ENCODE measurements around the gene APPL1. TPM values are rescaled to one million over a fixed set of nuclear protein-coding genes. Genes with fewer than 3 reads are reported as not detected.

APPL1 gene
- total and polyA plus RNA-seq, 2 of the 13 experiments (the other 11 are each of a cell fraction or from before 2014, with no cell fraction given), result 14.3 to 29.0 TPM

GRCh38 chr3:57227204-57227929 lies at the start of gene APPL1 (continued):
- TF ChIP-seq, protein P1, sequence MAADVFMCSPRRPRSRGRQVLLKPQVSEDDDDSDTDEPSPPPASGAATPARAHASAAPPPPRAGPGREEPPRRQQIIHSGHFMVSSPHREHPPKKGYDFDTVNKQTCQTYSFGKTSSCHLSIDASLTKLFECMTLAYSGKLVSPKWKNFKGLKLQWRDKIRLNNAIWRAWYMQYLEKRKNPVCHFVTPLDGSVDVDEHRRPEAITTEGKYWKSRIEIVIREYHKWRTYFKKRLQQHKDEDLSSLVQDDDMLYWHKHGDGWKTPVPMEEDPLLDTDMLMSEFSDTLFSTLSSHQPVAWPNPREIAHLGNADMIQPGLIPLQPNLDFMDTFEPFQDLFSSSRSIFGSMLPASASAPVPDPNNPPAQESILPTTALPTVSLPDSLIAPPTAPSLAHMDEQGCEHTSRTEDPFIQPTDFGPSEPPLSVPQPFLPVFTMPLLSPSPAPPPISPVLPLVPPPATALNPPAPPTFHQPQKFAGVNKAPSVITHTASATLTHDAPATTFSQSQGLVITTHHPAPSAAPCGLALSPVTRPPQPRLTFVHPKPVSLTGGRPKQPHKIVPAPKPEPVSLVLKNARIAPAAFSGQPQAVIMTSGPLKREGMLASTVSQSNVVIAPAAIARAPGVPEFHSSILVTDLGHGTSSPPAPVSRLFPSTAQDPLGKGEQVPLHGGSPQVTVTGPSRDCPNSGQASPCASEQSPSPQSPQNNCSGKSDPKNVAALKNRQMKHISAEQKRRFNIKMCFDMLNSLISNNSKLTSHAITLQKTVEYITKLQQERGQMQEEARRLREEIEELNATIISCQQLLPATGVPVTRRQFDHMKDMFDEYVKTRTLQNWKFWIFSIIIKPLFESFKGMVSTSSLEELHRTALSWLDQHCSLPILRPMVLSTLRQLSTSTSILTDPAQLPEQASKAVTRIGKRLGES (CRISPR knock-in tag; IDR thresholded peaks at IDR 0.05; ENCODE audit: borderline replicate concordance), result no peak
- TF ChIP-seq ZNF678 (CRISPR knock-in tag; IDR thresholded peaks at IDR 0.05) (0 out of 2 replicates have a peak, but pooled peaks have one; percentile 58), HOMEZ (CRISPR knock-in tag; IDR thresholded peaks at IDR 0.05; ENCODE audit: low read depth) (0 out of 2 replicates have a peak, but pooled peaks have one; percentile 35), ZSCAN21 (CRISPR knock-in tag; IDR thresholded peaks at IDR 0.05; ENCODE audit: borderline replicate concordance) (peak; percentile 84; the same call in 1 of the 2 replicates), NFKBIZ (CRISPR knock-in tag; IDR thresholded peaks at IDR 0.05) (peak; percentile 55; the same call in 1 of the 2 replicates), NR2F1 (CRISPR knock-in tag; IDR thresholded peaks at IDR 0.05) (0 out of 4 replicates have a peak, but pooled peaks of 1 of the 2 experiments have one; percentile 41), PAX8 (CRISPR knock-in tag; IDR thresholded peaks at IDR 0.05; ENCODE audit: borderline replicate concordance) (no peak), ZNF788 (CRISPR knock-in tag; IDR thresholded peaks at IDR 0.05; ENCODE audit: borderline replicate concordance) (peak; percentile 86), ZNF691 (CRISPR knock-in tag; IDR thresholded peaks at IDR 0.05; ENCODE audit: borderline replicate concordance, low read depth) (peak; percentile 79), HIVEP1 (CRISPR knock-in tag; IDR thresholded peaks at IDR 0.05) (peak; percentile 71; the same call in 1 of the 2 replicates), ZNF17 (CRISPR knock-in tag; IDR thresholded peaks at IDR 0.05) (no peak), ZNF329 (CRISPR knock-in tag; IDR thresholded peaks at IDR 0.05; ENCODE audit: low read depth) (no peak), CREB1 (IDR thresholded peaks at IDR 0.05) (0 out of 2 replicates have a peak, but pooled peaks have one; percentile 32), CREB1 (CRISPR knock-in tag; IDR thresholded peaks at IDR 0.05) (no peak), EZH2 (conservative IDR thresholded peaks at IDR 0.05; ENCODE audit: low read depth, low read length) (no peak), ZNF30 (CRISPR knock-in tag; IDR thresholded peaks at IDR 0.05) (0 out of 2 replicates have a peak, but pooled peaks have one; percentile 44)
- TF ChIP-seq, protein P2, sequence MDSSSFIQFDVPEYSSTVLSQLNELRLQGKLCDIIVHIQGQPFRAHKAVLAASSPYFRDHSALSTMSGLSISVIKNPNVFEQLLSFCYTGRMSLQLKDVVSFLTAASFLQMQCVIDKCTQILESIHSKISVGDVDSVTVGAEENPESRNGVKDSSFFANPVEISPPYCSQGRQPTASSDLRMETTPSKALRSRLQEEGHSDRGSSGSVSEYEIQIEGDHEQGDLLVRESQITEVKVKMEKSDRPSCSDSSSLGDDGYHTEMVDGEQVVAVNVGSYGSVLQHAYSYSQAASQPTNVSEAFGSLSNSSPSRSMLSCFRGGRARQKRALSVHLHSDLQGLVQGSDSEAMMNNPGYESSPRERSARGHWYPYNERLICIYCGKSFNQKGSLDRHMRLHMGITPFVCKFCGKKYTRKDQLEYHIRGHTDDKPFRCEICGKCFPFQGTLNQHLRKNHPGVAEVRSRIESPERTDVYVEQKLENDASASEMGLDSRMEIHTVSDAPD (CRISPR knock-in tag; IDR thresholded peaks at IDR 0.05), result no peak

All from HepG2 (cell line).